Measurements from ENCODE around the gene AGBL1. TPM values are rescaled to one million over a fixed set of nuclear protein-coding genes. Genes with fewer than 3 reads are reported as not detected.

AGBL1 gene
- total and polyA plus RNA-seq, 2 experiments from 2014 or later, result 0.03 TPM; not detected in 1

DNA sequence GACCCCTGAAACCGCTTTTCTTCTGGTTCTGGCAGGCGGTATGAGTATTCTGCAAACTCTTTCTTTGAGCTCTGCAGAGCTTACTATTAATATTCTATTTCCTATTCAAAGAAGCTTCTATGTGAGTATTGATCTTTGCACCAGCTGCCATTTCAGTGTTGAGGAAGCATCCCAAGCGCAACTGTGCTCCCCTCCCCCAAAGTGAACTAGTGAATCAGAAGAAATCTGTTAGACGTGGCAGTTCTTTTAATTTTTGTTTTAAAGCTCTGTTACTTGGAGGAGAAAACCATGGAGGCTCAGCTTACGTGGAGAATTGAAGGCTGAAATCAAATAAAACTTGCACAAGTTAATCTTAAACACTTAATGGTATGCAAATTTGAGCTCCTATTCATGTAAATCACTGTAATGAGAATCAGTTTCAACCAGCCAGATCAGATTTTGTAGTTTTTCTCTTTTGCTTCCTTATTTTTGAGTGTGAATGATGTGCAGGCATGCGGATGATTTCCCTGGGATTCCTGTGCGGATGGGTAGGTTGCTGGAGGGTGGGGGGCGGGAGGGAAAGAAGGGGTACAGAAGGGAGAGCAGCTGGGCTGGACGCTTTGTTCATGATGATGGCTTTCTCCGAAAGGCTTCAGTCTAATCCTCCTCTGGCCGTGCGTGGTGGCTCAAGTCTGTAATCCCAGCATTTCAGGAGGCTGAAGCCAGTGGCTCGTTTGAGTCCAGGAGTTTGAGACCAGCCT is 16.1 kb upstream of the AGBL1 start:
- Histone ChIP-seq H3K4me1 (ENCODE audit: insufficient read depth) (peaks cover 5% of the 10 kb centered on the region; the same call in 1 of the 2 replicates), H3K27me3 (ENCODE audit: insufficient read depth) (no peaks in the 10 kb centered on the region), H3K27ac (ENCODE audit: low read depth) (no peak overlapping the region), H3K4me2 (no peak overlapping the region), H3K4me3 (no peak overlapping the region), H3F3A (replicated peaks; ENCODE audit: low read depth) (no peaks in the 10 kb centered on the region), H3K79me2 (replicated peaks; ENCODE audit: insufficient read depth) (no peaks in the 10 kb centered on the region), H3K36me3 (ENCODE audit: insufficient read depth) (no peaks in the 10 kb centered on the region), H3K9me2 (ENCODE audit: insufficient read depth) (peaks cover 6% of the 10 kb centered on the region; the same call in 1 of the 2 replicates), H4K20me1 (replicated peaks; ENCODE audit: insufficient read depth) (no peaks in the 10 kb centered on the region), H2AFZ (peak overlapping the region; percentile 74; the same call in 1 of the 2 replicates)
- Mint-ChIP-seq H3K9me3 (no peaks in the 10 kb centered on the region), H3K27ac (no peak overlapping the region), H3K4me3 (no peak overlapping the region), H3K27me3 (ENCODE audit: insufficient read depth, low read depth, poor library complexity) (no peaks in the 10 kb centered on the region), H3K36me3 (ENCODE audit: low read depth) (no peaks in the 10 kb centered on the region), H3K4me1 (peaks cover 6% of the 10 kb centered on the region; the same call in 2 of the 3 replicates)
- no peak for DNase-seq (ENCODE audit: low spot score)
- no peak for TF ChIP-seq ZNF114 (CRISPR knock-in tag; IDR thresholded peaks at IDR 0.05)
- TF ChIP-seq NANOG (IDR thresholded peaks at IDR 0.05; ENCODE audit: borderline replicate concordance), result no peak
- no peak for ATAC-seq

DNA sequence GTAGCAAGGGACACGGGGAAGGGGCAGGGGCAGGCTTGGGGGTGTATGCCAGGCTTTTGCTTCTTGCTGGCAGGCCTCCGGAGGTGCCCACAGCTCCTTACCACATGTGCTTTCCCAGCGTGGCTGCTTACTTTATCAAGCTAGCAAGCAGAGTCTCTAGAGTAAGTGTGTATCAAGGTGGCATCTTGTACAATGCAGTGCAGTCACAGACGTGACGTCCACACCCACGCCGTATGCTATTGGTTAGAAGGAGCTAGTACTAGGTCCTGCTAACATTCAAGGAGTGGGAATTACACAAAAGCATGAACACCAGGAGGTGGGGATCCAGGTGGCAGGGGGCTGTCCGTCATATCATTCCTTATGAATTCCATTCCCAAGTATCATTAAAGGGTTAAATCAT is 15.3 kb upstream of the AGBL1 start:
- Histone ChIP-seq H3K4me2 (no peak overlapping the region), H3K4me3 (no peak overlapping the region), H3K9me2 (ENCODE audit: insufficient read depth) (peaks cover 6% of the 10 kb centered on the region; the same call in 1 of the 2 replicates), H3F3A (replicated peaks; ENCODE audit: low read depth) (no peaks in the 10 kb centered on the region), H3K79me2 (replicated peaks; ENCODE audit: insufficient read depth) (no peaks in the 10 kb centered on the region), H3K4me1 (ENCODE audit: insufficient read depth) (peaks cover 5% of the 10 kb centered on the region; the same call in 1 of the 2 replicates), H2AFZ (no peak overlapping the region), H3K36me3 (ENCODE audit: insufficient read depth) (no peaks in the 10 kb centered on the region), H3K27ac (ENCODE audit: low read depth) (no peak overlapping the region), H4K20me1 (replicated peaks; ENCODE audit: insufficient read depth) (no peaks in the 10 kb centered on the region), H3K27me3 (ENCODE audit: insufficient read depth) (no peaks in the 10 kb centered on the region)
- DNase-seq (ENCODE audit: low spot score) (no peak), ATAC-seq (no peak)
- H3K9me3 Mint-ChIP-seq, result no peaks in the 10 kb centered on the region
- no peaks in the 10 kb centered on the region for H3K27me3 Mint-ChIP-seq (ENCODE audit: insufficient read depth, low read depth, poor library complexity)
- H3K4me3 Mint-ChIP-seq, result no peak overlapping the region
- H3K27ac Mint-ChIP-seq, result no peak overlapping the region
- H3K4me1 Mint-ChIP-seq, result peaks cover 6% of the 10 kb centered on the region; the same call in 2 of the 3 replicates
- H3K36me3 Mint-ChIP-seq (ENCODE audit: low read depth), result no peaks in the 10 kb centered on the region
- TF ChIP-seq JUNB (IDR thresholded peaks at IDR 0.05; ENCODE audit: unreplicated experiment) (no peak), CTCF (conservative IDR thresholded peaks at IDR 0.05; ENCODE audit: low read depth in 2 of 2) (no peak), ZNF331 (CRISPR knock-in tag; IDR thresholded peaks at IDR 0.05; ENCODE audit: low read depth) (no peak), POLR2AphosphoS5 (IDR thresholded peaks at IDR 0.05; ENCODE audit: low read depth) (no peak), STAT1 (IDR thresholded peaks at IDR 0.05; ENCODE audit: unreplicated experiment) (no peak), NANOG (IDR thresholded peaks at IDR 0.05; ENCODE audit: borderline replicate concordance) (no peak), EZH2 (IDR thresholded peaks at IDR 0.05; ENCODE audit: low read depth, unreplicated experiment) (no peak), EZH2phosphoT487 (IDR thresholded peaks at IDR 0.05; ENCODE audit: unreplicated experiment) (no peak), CREB1 (CRISPR knock-in tag; IDR thresholded peaks at IDR 0.05; ENCODE audit: low read depth) (no peak), ETS1 (IDR thresholded peaks at IDR 0.05) (no peak), ZNF114 (CRISPR knock-in tag; IDR thresholded peaks at IDR 0.05) (no peak)
- TF ChIP-seq, protein P1, sequence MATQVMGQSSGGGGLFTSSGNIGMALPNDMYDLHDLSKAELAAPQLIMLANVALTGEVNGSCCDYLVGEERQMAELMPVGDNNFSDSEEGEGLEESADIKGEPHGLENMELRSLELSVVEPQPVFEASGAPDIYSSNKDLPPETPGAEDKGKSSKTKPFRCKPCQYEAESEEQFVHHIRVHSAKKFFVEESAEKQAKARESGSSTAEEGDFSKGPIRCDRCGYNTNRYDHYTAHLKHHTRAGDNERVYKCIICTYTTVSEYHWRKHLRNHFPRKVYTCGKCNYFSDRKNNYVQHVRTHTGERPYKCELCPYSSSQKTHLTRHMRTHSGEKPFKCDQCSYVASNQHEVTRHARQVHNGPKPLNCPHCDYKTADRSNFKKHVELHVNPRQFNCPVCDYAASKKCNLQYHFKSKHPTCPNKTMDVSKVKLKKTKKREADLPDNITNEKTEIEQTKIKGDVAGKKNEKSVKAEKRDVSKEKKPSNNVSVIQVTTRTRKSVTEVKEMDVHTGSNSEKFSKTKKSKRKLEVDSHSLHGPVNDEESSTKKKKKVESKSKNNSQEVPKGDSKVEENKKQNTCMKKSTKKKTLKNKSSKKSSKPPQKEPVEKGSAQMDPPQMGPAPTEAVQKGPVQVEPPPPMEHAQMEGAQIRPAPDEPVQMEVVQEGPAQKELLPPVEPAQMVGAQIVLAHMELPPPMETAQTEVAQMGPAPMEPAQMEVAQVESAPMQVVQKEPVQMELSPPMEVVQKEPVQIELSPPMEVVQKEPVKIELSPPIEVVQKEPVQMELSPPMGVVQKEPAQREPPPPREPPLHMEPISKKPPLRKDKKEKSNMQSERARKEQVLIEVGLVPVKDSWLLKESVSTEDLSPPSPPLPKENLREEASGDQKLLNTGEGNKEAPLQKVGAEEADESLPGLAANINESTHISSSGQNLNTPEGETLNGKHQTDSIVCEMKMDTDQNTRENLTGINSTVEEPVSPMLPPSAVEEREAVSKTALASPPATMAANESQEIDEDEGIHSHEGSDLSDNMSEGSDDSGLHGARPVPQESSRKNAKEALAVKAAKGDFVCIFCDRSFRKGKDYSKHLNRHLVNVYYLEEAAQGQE (IDR thresholded peaks at IDR 0.05; ENCODE audit: unreplicated experiment), result no peak

All from GM23338 (cell line).